Thyroid gland (tissue), 4 donors: ENCODE data around the gene DNAJC22. TPM values are rescaled to one million over a fixed set of nuclear protein-coding genes. Genes with fewer than 3 reads are reported as not detected.
A peak's percentile ranks its signal among the peaks of the same experiment; 100 is the strongest.
"Not testable (repeated sequence)": the region's sequence is repeated elsewhere in the genome, so short reads cannot be mapped to it uniquely, and the experiment has no call there.

Source experiments
- DNase-seq, 2 donors: peaks; one replicate each; pipeline ENCODE4 v3.0.0-alpha.2; 2019
- H3K27ac ChIP-seq, 3 donors: fragments of 200-600 bp; sonication (generic); 1 replicate in 2 of 3; 2 replicates in 1 of 3; pipeline ENCODE4 v1.5.1; 2016 to 2019; ENCODE audit warnings: mild to moderate bottlenecking in 1 of 3, moderate library complexity in 1 of 3
- H3K27me3 ChIP-seq: fragments of 200-600 bp; sonication (generic); one replicate; pipeline ENCODE4 v1.5.1; 2019
- H3K36me3 ChIP-seq, 2 donors: fragments of 200-600 bp; sonication (generic); one replicate each; pipeline ENCODE4 v1.5.1; 2016 to 2019
- H3K4me1 ChIP-seq, 2 donors: fragments of 200-600 bp; sonication (generic); one replicate each; pipeline ENCODE4 v1.5.1; 2017 to 2019
- H3K4me3 ChIP-seq, 3 donors: fragments of 200-600 bp; sonication (generic); replicated peaks in 1 of 3; 1 replicate in 2 of 3; 2 replicates in 1 of 3; pipeline ENCODE4 v1.5.1; 2016; ENCODE audit warnings: mild to moderate bottlenecking in 1 of 3
- H3K9me3 ChIP-seq: fragments of 200-600 bp; sonication (generic); one replicate; pipeline ENCODE4 v1.5.1; 2017
- CTCF ChIP-seq, 6 experiments: fragments of 200-600 bp in 3 of 6; fragments of 450-650 bp in 3 of 6; sonication (generic) in 3 of 6; IDR thresholded peaks; one replicate each; pipeline ENCODE4 v1.5.1; 2016 to 2019; ENCODE audit warnings: antibody characterized with exemption in 6 of 6, mild to moderate bottlenecking in 2 of 6, inconsistent platforms in 1 of 6, moderate library complexity in 1 of 6
- POLR2A ChIP-seq, 2 donors: fragments of 450-650 bp; IDR thresholded peaks; one replicate each; pipeline ENCODE4 v1.6.1; 2017; ENCODE audit warnings: antibody characterized with exemption in 2 of 2, mild to moderate bottlenecking in 2 of 2, moderate library complexity in 1 of 2
- WGBS, 2 donors: methylation state at CpG; one replicate each; pipeline ENCODE4 v1.1.5; 2017; 5-methylcytosine and 5-hydroxymethylcytosine counted together
- intact Hi-C: fragments of 100-400 bp; cut with DNase I; formaldehyde crosslinking; loops from one replicate; pipeline ENCODE4 v1.15.1; 2023
- total RNA-seq, 4 donors: library from RNA; depleted of rRNA; stranded (reverse); fragments of >200 nt; gene quantifications; one replicate each; pipeline ENCODE4 v1.2.3, GENCODE V29; 2016

DNAJC22 gene
- total RNA-seq, 4 donors from 2014 or later = 10.3 to 19.5 (median 17.5) TPM

GRCh38 chr12:49331380-49332222 is 15.1 kb upstream of the DNAJC22 start:
- no peaks in the 10 kb centered on the region for H3K36me3 ChIP-seq
- peaks cover 6% of the 10 kb centered on the region for H3K27me3 ChIP-seq
- H3K4me1 ChIP-seq = peaks cover 3 to 18% of the 10 kb centered on the region in 2 donors
- H3K27ac ChIP-seq = no peak overlapping the region
- WGBS, 2 donors = 36 to 43% methylated on average over 11 of the region's 11 CpGs
- TF ChIP-seq CTCF (IDR thresholded peaks at IDR 0.05) (peak; percentile 78 to 97 (median 90)), POLR2A (IDR thresholded peaks at IDR 0.05) (no peak)
- H3K4me3 ChIP-seq = no peak overlapping the region
- H3K9me3 ChIP-seq = no peaks in the 10 kb centered on the region
- intact Hi-C loops = loop anchor here (5.0 kb wide), 1 partner anchor 39 kb away; no protein-coding TSS in a partner anchor
- peak; percentile 86 for DNase-seq

GRCh38 chr12:49332441-49332861 is 14.2 kb upstream of the DNAJC22 start:
- no peak overlapping the region for H3K4me3 ChIP-seq

GRCh38 chr12:49332891-49333371 is 13.8 kb upstream of the DNAJC22 start:
- DNase-seq = peak in 1 of 2 donors; percentile 12
- TF ChIP-seq CTCF (IDR thresholded peaks at IDR 0.05) (no peak), POLR2A (IDR thresholded peaks at IDR 0.05) (no peak)
- WGBS, 2 donors = 17 to 24% methylated on average over 17 to 33 of the region's 40 CpGs
- intact Hi-C loops = loop anchor here (5.0 kb wide), 1 partner anchor 41 kb away; no protein-coding TSS in a partner anchor
- H3K9me3 ChIP-seq = no peaks in the 10 kb centered on the region
- no peaks in the 10 kb centered on the region for H3K36me3 ChIP-seq
- peaks cover 7% of the 10 kb centered on the region for H3K27me3 ChIP-seq
- peaks cover 3 to 27% of the 10 kb centered on the region in 2 donors for H3K4me1 ChIP-seq
- no peak overlapping the region for H3K27ac ChIP-seq
- no peak overlapping the region for H3K4me3 ChIP-seq

More at GRCh38 chr12:49332441-49332861, 14.2 kb upstream of the DNAJC22 start:
- Histone ChIP-seq H3K36me3 (no peaks in the 10 kb centered on the region), H3K27ac (no peak overlapping the region), H3K27me3 (peaks cover 7% of the 10 kb centered on the region), H3K9me3 (no peaks in the 10 kb centered on the region), H3K4me1 (peaks cover 3 to 27% of the 10 kb centered on the region in 2 donors)
- intact Hi-C loops = loop anchor here (5.0 kb wide), 1 partner anchor 40 kb away; no protein-coding TSS in a partner anchor
- DNase-seq = peak in 1 of 2 donors; percentile 33
- no peak for TF ChIP-seq POLR2A (IDR thresholded peaks at IDR 0.05)
- TF ChIP-seq CTCF (IDR thresholded peaks at IDR 0.05) = no peak
- WGBS, 2 donors = 61 to 64% methylated on average over 17 of the region's 17 CpGs

GRCh38 chr12:49333778-49334177 is 12.9 kb upstream of the DNAJC22 start:
- not testable (repeated sequence) for DNase-seq, H3K4me3 ChIP-seq, H3K27ac ChIP-seq, H3K9me3 ChIP-seq, H3K27me3 ChIP-seq, H3K36me3 ChIP-seq
- H3K4me1 ChIP-seq = peaks cover 3 to 27% of the 10 kb centered on the region in 2 donors
- WGBS, 2 donors = 48 to 63% methylated on average over 21 of the region's 21 CpGs
- intact Hi-C loops = loop anchor here (5.0 kb wide), 1 partner anchor 41 kb away; no protein-coding TSS in a partner anchor

- no peak overlapping the region for H3K4me3 ChIP-seq
- peaks cover 7% of the 10 kb centered on the region for H3K27me3 ChIP-seq
- TF ChIP-seq POLR2A (IDR thresholded peaks at IDR 0.05) = no peak
- no peak for TF ChIP-seq CTCF (IDR thresholded peaks at IDR 0.05)
- intact Hi-C loops = loop anchor here (5.0 kb wide), 1 partner anchor 42 kb away; no protein-coding TSS in a partner anchor
- no peak overlapping the region for H3K27ac ChIP-seq
- H3K4me1 ChIP-seq = peaks cover 3 to 31% of the 10 kb centered on the region in 2 donors
- H3K36me3 ChIP-seq = no peaks in the 10 kb centered on the region
- 60 to 65% methylated on average over 19 of the region's 19 CpGs for WGBS, 2 donors
- DNase-seq = no peak
- H3K9me3 ChIP-seq = no peaks in the 10 kb centered on the region
Observed at GRCh38 chr12:49334226-49334625, 12.5 kb upstream of the DNAJC22 start.
